Left renal pelvis (tissue), 4 donors: Measurements from ENCODE around the gene ZFPM1. TPM values are rescaled to one million over a fixed set of nuclear protein-coding genes. Genes with fewer than 3 reads are reported as not detected.

ENCODE experiments used
- DNase-seq, 4 donors: peaks; one replicate each; pipeline ENCODE4 v3.0.0-alpha.2; 2013; ENCODE audit warnings: low read depth in 4 of 4, low spot score in 3 of 4
- polyA plus RNA-seq, 4 donors: library from polyadenylated mRNA; unstranded; fragments of 120-200 nt; gene quantifications; one replicate each; pipeline ENCODE4 v1.2.1, GENCODE V29; 2013; ENCODE audit not compliant: insufficient read length in 4 of 4

Gene ZFPM1
- polyA plus RNA-seq, 4 donors = 2.2 to 5.3 (median 2.7) TPM

DNA sequence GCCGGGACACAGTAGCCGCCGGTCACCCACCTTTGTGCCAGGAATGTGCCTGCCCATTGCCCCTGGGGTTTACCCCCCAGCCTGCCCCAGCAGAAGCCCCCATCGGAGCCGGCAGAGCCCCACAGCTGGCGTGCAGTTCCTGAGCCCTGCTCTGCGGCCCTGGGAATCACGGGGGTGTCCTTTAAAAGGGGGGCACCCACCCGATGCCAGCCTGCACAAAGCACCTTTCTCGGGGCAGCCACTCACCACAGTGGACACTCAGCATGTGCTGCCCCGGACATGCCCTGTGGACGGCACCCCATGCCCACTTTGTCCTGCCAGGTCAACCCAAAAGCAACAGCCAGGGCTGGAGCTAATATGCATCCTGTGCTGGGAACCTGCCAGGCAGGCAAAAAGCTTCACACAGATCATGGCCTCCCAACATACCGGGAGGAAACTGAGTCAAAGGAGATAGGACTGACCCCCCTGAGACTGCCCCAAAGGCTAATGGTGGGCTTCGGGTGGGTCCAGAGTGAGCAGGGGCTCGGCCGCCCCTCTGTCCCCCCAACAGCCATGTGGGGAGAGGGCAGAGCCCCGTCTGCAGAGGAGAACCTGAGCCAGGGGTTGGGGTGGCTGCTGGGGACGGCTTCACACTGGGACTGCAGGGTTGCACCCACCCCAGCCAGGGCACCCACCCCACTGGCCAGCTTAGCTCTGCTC, 71.3 kb downstream of the ZFPM1 start:
- DNase-seq = no peak

DNA sequence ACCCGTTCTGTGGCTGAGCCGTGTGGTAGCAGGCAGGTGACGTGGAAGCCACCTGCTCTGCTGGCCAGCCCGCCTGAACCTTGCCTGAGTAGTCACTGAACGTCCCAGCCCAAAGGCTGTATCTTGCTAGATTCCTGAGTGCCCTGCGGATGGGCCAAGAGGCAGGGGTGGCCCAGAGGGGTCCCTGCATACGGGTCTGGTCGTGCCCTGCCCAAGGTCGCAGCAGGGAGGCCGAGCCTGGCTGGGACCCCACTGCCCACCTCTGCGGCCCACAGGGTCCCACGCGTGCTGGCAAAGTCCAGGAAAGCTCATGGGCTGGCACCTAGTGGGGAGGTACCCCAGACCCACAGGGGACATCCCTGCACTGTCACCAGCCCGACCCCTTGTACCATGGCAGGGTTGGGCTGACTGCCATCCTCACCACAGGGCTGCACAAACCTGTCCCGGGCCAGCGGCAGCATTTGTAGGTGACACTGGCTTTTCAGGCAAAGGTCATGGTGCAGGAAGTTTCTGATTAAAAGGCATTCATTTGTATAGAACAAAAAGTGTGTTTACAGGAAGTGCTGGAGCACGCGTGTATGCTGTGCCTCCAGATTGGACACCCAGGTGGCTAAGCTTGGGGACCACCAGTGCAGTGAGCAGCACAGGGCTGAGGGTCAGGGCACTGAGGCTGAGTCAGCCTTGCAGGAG, 72.0 kb downstream of the ZFPM1 start:
- DNase-seq = no peak

- no peak for DNase-seq
These were observed 72.5 kb downstream of the ZFPM1 start for GRCh38 chr16:88525663-88525990.

GRCh38 chr16:88526008-88526905, 73.2 kb downstream of the ZFPM1 start:
- DNase-seq = no peak

GRCh38 chr16:88526906-88527185, 73.8 kb downstream of the ZFPM1 start:
- DNase-seq = no peak

- DNase-seq = no peak
These were observed 74.3 kb downstream of the ZFPM1 start for GRCh38 chr16:88527186-88527936.

GRCh38 chr16:88527937-88528743, 75.1 kb downstream of the ZFPM1 start:
- no peak for DNase-seq

- no peak for DNase-seq
These were observed 75.8 kb downstream of the ZFPM1 start for GRCh38 chr16:88528902-88529318.

DNA sequence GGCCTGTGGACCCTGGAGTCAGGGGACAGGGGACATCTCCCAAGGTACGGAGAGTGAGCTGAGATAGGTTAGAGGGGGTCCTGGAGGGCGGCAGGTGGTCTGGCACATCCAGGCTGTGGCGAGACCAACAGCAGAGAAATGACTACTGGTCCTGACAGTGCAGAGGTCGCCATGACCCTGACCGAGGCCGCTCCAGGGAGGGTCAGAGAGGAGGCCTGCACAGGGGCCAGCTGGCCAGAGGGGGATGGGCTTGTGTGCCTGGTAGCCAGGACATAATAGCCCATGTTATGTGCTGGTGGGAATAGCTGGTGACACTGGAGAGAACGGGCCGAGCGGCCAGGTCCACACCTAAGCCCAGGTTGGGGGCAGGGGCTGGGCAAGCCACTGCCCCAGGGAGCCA, 76.5 kb downstream of the ZFPM1 start:
- no peak for DNase-seq

GRCh38 chr16:88530051-88530857, 77.2 kb downstream of the ZFPM1 start:
- no peak for DNase-seq

- DNase-seq = no peak
These were observed 77.8 kb downstream of the ZFPM1 start for GRCh38 chr16:88530858-88531203.

DNA sequence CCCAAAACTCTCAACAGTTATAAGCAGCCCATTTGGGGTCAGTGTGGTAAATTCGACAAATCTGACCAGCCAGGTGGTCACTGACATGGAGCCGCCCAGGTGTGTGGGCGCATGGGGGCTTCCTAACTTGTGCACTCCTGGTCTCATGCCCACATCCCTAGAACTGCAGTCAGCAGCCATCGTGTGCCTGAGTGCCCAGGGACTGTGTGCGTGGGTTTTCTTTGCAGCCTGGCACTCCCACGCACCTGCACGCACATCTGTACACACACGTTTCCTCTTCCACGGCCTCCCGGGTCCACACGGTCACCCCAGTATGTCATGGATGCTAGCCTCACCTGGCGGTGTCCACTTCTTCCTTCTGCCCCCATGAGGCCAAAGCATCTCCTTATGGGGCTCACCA, 78.3 kb downstream of the ZFPM1 start:
- DNase-seq = no peak

GRCh38 chr16:88531931-88532433, 78.9 kb downstream of the ZFPM1 start:
- no peak for DNase-seq

GRCh38 chr16:88532434-88533241, 79.6 kb downstream of the ZFPM1 start:
- DNase-seq = no peak

- no peak for DNase-seq
These were observed 80.4 kb downstream of the ZFPM1 start for GRCh38 chr16:88533381-88533917.

GRCh38 chr16:88533932-88534637, 81.0 kb downstream of the ZFPM1 start:
- DNase-seq = peak in 1 of 4 donors; percentile 55

- DNase-seq = no peak
These were observed 81.6 kb downstream of the ZFPM1 start for GRCh38 chr16:88534638-88535190.
